ENCODE measurements around the gene PLA2G3.

The PLA2G3 gene

DNA sequence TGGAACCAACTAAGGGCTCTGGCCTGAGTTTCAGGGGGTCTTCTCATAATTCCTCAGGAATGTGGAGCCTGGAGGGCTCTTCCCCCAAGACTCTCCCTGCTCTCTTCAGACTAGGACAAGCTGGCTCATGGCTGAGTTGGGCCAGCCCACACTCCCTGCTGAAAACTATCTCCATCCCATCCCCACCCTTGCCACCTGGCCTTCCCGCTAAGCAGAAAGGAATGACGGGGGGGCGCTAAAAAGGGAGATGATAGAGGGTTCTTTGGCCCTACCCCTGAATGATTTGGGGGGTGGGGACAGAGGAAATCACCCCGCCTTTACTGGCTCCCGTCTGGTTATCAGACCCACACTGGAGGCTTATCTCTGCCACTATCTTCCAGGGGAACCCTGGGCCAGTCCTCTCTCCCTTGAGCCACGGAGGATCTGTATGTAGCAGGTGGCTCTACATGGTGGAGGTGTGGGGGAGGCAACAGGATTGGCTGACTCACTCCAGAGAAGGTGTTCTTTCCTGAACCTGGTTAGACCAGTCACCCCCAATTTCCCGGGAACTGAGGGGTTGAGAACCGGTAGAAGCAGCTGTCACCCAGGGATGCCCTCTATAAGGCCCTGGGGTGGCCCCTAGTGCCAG, 53.5 kb downstream of the PLA2G3 start:
- no peak for DNase-seq (ENCODE audit: low spot score)
- in situ Hi-C loops (cut with MboI; ENCODE audit: low sequenced_read_pairs, unreplicated experiment): no loop called here
- no peak for TF ChIP-seq CTCF (IDR thresholded peaks at IDR 0.05; ENCODE audit: borderline replicate concordance, control extremely low read depth, extremely low read depth, insufficient read depth, missing control alignments)

DNA sequence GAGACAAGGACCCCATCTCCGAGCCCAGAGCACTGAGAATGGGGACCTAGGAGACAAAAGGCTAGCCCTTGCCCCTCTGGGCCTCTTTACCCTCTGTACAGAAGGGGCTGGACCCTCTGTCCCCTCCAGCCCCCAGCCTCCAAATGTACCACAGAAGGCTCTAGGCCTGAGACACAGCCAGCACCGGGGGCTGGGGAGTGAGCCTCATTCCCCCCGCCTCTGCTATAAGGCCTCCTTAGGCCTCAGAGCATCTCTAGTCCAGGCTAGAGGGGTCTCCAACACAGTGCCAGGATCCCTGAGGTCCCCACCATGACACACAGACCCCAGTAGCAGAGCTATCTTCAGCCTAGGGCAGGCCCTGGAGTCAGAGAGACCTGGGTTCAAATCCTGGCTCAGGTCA, 54.4 kb downstream of the PLA2G3 start:
- no peak for DNase-seq (ENCODE audit: low spot score)
- TF ChIP-seq CTCF (IDR thresholded peaks at IDR 0.05; ENCODE audit: borderline replicate concordance, control extremely low read depth, extremely low read depth, insufficient read depth, missing control alignments): no peak
- in situ Hi-C loops (cut with MboI; ENCODE audit: low sequenced_read_pairs, unreplicated experiment): no loop called here

- no peak for TF ChIP-seq CTCF (IDR thresholded peaks at IDR 0.05; ENCODE audit: borderline replicate concordance, control extremely low read depth, extremely low read depth, insufficient read depth, missing control alignments)
- no peak for DNase-seq (ENCODE audit: low spot score)
- in situ Hi-C loops (cut with MboI; ENCODE audit: low sequenced_read_pairs, unreplicated experiment): no loop called here
These were observed 54.8 kb downstream of the PLA2G3 start for GRCh38 chr22:31085493-31085824.

DNA sequence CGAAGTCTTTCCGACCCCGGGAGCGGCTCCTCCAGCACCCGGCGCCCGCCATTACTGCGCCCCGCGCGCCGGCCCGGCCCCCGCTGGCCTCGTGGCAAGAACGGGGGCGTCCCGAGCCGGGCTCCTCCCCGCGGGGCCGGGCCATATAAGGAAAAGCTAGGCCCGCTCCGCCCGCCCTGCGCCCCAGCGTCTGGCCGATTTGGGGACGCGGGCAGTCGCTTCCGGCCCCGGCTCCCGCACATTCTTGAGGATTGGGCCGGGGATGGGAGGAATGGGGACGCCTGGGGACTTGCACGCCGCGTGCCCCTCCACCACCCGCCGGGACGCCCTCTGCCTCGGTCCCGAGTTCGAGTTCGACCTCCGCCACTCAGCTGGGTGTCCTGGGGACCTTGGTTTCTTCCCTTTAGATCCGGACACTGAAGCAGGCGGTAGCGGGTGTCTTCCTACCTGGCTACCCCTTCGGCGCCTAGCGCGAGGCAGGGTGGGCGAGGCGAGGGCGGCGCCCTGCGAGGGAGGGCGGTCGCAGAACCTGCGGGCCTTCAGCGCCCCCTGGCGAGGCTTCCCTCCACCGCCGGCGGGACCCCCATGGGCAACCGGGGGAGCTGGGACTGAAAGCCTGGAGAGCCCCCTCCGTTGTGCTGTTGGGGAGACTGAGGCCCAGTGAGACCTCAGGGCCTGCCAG, 55.4 kb downstream of the PLA2G3 start:
- TF ChIP-seq CTCF (IDR thresholded peaks at IDR 0.05; ENCODE audit: borderline replicate concordance, control extremely low read depth, extremely low read depth, insufficient read depth, missing control alignments): peak; percentile 90
- DNase-seq (ENCODE audit: low spot score): peak; percentile 97
- in situ Hi-C loops (cut with MboI; ENCODE audit: low sequenced_read_pairs, unreplicated experiment): no loop called here

Data from GM13976 (cell line).